HG02623 (cell line): ENCODE results near the gene SAT1.
"Not testable (repeated sequence)": the region's sequence is repeated elsewhere in the genome, so short reads cannot be mapped to it uniquely, and the experiment has no call there.

Experiments
- ATAC-seq: cut with Tn5 transposase; IDR thresholded peaks from one replicate; pipeline ENCODE4 v1.9.1; 2021; ENCODE audit warnings: moderate library complexity; ENCODE audit not compliant: unreplicated experiment

SAT1 gene

DNA sequence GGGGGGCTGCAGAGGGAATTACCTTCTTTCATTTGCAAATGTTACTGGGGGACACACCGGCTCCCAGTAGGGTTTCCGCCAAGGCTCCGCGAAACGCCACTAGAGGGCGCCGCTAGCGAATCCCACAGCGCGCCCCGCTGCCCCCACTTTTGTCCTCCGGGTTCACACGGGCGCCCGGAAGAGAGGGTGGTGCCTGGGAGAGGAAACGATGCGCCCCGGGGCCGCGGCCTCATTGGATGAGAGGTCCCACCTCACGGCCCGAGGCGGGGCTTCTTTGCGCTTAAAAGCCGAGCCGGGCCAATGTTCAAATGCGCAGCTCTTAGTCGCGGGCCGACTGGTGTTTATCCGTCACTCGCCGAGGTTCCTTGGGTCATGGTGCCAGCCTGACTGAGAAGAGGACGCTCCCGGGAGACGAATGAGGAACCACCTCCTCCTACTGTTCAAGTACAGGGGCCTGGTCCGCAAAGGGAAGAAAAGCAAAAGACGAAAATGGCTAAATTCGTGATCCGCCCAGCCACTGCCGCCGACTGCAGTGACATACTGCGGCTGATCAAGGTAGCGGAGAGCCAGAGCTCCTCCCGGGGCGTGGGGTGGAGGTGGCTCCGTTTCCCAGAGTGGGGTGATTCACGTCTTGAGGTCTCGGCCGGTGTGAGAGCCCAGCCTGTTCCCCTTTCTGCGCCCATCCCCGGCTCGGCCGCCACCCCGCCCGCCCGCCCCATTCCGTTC is at the start of gene SAT1:
SAT1 (plus strand) TSS at position 311 of the 726 bp plus-strand sequence; CDS start at position 490, 179 bp downstream.
- peak; percentile 85 for ATAC-seq

DNA sequence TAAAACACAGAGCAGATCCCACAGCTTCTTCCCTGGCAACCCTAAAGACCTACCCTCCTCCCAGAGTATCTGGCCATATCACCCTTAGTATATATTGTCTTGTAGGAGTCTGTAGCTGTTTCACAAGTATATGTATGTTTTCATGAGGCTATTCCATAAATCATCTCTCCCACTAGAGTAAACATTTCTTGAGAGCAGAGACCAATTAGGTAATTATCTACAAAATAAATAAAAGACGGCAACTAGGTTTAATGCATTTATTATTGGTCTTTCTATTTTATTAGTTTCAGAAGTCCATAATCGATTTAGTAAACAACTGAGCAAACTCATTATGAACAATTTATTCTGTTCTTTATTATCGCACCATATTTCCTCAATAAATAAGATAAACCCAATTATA is 46.9 kb upstream of the SAT1 start:
- ATAC-seq = no peak

DNA sequence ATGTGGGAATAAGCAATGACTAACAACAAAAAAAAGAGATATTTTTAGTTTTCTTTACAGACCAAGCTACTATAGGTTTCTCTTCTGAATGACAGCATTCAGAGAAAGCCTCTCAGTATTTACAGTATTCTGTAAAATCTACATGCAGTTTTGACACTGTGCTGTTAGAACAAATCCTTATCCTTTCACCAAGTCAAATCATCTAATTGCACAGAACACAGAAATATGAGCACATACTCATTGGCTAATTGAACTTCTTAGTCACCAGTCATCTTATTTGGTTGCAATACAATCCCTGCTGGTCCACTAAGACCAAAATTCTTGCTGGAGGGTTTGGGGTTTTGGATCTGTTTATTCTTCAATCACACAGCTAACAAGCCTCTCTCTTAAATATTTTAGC is 45.6 kb upstream of the SAT1 start:
- ATAC-seq = no peak

DNA sequence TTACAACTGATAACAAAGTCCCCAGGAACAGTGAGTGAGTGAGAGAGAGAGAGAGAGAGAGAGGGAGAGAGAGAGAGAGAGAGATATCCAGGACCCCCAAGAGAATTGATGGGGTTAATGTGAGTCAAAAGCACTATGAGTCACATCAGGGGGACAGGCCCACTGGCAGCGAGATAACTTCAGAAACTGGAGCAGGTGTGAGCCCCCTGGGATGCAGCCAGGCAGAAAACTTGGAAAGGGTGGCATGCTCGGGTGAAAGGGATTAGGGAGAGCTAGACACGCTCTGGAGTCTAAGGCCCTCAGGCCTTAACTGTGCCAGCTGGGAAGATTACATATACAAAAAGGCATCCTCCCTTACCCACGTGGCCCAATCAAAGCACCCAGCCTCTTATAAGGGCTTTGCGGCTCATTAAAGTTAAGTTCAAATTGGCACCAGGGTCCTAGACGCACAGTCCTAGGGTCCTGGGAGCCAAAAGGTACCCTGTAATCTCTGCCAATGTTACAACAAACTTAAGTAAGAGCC is 40.7 kb upstream of the SAT1 start:
- no peak for ATAC-seq

DNA sequence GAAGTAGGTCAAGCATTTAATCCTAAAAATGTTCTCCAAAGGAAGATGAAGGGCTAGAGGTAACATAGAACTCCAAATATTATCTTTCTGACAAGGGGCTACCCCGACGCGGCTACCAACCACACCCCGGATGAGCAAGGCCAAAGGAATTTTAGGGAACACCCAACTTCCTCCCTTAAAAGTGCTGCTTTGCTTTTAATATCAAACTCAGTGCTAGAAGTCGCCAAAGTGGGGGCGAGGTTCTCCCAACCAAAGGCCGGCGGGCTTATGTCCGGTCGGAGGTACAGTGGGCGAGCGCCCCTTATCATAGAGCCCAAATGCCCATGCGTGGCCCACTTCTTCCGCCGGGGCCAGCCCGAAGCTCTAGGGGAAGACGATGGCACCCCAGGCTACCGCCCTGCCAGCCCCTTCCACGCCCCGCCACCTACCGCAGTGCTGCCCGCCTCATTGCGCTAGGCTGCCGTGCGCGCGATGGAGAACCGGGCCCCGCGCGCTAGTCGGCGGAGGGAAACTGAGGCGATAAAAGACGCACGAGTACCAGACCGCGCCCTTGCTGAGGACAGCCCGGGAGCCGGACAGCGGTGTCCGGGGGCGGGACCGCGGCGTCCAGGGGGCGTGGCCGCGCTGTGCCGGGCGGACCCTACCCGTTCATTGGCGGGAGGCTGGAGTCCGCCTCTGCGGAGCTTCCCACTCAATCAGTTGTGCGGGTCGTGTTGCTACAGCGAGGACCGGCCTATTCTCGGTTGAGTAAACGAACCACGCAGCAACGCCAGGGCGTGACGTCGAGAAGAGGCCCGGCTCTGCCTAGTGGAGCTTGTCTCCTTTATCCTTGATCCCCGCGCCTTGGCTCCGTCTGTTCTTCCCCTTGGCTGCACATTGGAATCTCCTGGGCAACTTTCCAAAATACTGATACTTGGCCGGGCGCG is 40.0 kb upstream of the SAT1 start, which contains the start of gene ACOT9:
ACOT9 (minus strand) TSS at position 580 of the 926 bp plus-strand sequence; CDS start at position 448, 132 bp downstream.
- peak; percentile 94 for ATAC-seq

DNA sequence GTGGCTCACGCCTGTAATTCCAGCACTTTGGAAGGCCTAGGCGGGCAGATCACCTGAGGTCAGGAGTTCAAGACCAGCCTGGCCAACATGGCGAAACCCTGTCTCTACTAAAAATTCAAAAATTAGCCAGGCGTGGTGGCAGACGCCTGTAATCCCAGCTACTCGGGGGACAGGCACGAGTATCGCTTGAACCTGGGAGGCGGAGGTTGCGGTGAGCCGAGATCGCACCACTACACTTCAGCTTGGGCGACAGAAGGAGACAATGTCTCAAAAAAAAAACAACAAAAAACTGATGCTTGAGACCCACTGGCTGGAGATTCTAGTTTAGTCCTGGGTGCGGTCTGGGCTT is 39.4 kb upstream of the SAT1 start:
- ATAC-seq = not testable (repeated sequence)

DNA sequence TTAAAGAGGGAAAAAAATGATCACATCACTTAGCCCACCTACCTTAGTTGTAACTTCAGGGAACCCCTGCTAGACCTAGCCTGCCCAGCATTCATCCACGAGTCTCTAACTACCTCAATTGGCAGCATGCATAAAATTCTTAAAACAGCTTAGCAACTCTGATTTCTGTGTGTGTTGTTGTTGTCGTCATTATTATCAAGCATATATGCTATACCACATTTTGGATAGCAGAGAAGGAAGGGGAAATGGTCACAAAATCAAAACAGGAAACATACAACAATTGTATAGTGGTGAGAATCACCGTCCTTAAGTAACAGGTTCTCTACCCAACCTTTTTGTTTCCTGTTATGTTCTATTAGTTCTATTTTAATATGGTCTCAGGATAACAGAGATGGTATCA is 37.2 kb upstream of the SAT1 start:
- ATAC-seq = no peak

DNA sequence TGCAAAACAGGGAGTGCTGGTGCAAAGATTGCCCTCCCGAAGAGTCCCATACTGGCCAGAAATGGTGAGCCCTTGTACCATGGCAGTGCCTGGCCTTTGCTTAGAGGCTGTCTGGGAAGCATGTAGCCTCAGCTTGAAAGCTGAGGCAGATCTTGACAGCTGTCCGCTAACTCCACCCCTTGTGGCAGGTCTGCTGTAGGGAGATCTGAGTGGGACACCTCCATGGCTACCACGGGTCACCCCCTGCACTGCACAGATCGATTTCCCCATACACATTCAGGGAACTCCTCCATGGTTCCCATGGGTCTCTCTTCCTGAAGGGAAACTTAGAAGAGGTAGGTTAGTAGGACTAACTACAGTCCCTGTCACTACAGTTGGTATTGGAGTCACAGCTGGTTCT is 33.8 kb upstream of the SAT1 start:
- ATAC-seq = no peak

DNA sequence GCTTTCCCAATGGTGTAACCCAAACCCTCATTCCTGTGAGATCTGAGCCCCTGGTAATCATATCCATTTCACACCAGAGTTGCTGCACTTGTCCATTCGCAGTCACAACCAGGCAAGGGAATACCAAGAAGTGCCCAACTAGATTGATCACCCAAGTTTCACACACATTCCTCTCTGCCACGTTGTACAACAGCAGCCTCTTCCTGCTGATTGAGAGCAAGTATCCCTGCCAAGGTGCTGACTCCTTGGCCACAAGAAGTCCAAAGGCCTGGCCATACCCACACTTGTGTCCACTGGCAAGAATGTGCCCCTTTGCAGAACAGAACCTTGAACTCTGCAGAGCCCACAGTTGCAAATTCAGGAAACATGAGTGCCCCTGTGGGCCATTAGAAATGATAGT is 33.4 kb upstream of the SAT1 start:
- no peak for ATAC-seq

DNA sequence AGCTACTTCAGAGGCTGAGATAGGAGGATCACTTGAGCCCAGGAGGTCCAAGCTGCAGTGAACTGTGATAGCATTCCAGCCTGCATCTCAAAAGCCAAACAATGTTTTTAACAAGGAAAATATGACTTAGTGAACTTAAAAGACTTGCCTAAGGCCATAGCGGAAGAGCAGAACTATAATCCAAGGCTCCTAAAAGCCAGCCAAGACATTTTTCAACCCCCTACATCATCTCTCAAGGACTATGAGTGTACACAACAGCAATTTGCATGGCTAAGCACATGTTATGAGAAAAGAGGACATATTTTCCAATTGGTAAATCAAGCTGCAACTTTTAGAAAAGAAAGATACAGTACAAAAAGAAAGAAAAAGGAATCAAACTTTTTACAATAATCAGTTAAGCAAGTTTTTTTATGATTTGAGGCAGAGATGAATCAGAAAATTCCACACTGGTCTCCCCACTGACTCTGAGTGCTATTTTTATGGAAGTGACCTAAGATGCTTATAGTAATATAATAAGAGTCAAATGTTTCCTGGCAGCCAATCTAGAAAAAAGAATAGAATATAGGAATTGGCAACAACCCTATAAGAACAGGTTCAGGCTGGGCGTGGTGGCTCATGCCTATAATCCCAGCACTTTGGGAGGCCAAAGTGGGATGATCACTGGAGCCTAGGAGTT is 30.1 kb upstream of the SAT1 start:
- ATAC-seq = no peak

DNA sequence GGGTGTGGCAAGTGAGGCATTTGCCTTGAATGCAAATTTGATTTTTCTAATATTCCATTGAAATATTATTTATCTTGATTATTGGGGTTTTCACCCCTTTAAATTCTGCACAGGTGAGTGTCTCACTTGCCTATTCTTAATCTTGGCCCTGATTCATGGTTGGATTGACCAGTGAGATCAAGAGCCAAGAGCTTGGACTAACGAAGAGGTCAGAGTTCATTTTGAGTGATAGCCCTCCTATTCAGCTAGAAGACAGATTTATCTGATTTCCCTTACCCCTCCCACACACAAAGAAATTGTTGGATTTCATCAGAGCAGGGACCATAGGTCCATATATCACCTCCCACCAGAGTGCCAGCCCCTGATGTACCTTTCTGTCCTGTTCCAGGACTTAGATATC is 28.3 kb upstream of the SAT1 start:
- no peak for ATAC-seq

DNA sequence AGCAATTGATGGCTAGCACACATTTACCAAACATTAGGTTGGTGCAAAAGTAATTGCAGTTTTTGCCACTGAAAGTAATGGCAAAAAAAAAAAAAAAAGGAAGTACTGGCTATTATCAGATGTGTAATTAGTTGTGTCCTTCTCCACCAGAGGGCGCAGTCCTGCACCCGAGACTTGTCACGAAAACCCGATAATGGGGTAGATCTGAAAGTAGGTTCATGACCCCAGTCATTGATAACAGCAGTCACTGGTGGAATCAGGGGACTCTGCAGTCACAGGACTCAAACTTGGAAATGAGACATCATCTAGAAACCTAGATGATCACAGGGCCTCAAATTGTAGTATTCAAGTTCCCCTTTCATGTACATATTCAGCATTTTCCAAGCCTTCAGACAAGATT is 26.8 kb upstream of the SAT1 start:
- no peak for ATAC-seq

DNA sequence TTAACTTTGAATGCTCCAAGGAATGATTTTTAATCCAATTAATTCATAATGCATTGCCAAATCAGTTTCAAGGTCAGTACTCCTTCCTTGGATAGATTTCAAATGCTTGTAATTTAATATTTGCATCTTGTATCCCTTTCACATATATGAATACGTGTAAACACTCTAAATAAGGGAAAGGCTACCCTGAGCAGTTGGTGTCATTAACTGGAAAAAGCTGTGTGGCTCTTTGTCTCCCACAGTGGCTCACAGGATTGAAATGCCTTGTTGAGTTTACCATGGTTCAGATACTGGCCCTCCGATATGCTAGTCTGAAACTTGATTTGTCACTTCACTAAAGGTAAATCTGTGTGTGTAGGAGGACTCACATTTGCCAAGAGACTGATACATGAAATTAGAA is 23.2 kb upstream of the SAT1 start:
- no peak for ATAC-seq

DNA sequence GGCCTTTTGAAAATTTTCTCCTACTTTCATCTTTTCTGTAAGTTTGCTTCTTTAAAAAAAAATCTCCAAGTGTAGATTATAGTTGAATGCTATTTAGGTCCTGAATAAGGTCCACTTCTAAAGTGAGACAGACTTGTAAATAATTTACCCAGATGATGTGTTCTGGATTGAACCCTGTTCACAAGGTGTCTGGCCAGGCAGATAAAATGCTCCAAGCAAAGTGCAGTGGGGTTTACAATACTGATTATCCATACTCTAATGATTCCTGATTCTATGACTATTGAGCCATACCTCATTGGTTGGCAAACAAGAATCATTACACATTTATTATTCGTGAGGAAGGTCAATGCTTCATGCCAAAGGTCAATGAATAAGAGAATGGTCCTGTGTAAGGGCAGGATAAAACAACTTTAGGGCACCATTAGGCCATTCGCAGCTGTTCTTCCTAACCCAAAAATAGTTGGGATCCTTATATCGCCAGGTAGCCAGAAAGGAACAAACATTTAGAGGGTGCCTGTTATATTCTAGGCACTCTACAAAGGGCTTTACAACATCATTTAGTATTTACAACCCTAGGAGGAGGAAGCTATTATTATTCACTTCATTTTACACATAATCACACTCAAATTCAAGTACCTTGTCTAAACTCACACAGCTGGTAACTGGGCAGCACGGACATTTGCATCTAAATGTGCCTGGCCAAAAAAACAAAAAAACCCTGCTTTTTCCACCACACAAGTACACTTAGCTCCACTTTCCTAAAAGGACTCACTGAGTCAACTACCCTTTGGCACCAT is 18.6 kb upstream of the SAT1 start:
- no peak for ATAC-seq

DNA sequence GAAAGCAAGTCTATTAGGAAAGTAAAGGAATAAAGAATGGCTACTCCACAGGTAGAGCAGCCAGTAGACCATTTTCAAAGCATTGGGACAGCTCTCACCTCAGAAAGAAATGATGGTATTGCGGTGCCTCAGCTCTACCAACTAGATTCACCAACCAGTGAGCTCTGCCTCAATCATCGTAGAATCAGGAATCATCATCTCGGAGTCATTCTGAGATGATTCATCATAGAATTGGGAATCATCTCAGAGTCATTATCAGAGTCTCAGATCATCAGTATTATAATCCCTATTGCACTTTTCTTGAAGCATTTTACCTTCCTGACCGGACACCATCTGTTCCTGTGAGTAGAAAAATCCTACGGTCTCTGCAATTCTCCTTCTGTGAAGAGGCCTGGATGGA is 17.5 kb upstream of the SAT1 start:
- no peak for ATAC-seq

DNA sequence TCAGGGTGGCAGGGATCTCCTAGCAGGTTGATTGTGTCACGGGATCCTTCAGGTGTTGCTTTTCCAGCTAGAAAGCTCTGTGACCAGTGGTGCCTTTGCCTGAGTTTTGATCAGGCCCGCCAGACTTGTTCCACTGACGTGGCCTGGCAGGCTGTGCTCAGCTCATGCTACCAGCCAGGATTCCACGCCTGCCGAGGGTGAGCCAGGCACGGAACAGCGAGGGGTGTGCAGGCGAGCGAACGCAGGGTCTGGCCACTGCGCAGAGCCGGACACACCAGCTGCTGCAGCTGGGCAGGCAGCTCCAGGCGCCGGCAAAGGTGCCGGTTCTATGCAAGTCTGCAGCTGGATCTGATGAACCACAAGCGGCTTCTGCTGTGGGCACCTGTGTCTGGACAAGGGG is 17.1 kb upstream of the SAT1 start:
- ATAC-seq = no peak

DNA sequence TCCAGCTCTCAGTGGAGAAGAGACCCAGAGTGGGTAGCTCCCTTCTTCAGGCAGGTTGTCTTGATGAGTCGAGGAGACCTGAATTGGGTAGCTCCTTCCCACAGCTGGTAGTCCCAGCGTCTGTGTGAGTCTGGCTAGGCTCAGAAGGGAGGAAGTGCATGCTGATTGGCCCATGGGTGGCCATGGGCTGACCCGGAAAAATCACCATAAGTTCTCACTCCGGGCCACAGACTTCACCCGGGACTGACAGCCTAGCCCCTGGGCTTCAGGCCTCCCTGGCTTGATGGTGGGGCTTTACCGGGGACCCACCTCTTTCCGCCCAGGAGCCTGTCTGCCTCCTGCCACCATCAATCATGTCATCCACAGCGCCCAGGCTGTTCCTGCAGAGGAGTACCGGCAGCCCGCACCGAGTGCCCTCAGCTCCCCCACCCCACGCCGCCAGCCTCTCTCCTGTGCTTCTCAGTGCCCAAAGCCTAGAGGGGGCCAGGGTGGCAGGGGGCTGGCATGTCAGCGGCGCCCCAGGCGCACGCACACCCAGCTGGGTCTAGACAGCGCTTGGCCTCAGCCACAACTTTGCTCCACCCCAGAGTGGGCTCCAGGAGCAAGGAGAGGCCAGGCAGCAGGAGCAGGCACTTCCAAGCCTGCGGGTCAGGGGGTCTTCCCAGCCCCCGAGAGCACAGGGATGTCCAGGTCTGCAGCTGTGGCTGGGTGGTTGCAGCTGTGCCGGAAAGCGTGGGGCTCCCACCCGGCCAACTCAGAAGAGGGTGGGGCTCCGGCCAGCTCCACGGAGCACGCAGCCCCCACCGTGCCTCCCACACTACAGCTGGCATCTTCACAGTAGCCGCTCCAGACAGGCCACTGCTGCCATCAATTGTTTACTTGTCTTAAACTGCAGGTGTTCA is 16.1 kb upstream of the SAT1 start:
- peak; percentile 69 for ATAC-seq

DNA sequence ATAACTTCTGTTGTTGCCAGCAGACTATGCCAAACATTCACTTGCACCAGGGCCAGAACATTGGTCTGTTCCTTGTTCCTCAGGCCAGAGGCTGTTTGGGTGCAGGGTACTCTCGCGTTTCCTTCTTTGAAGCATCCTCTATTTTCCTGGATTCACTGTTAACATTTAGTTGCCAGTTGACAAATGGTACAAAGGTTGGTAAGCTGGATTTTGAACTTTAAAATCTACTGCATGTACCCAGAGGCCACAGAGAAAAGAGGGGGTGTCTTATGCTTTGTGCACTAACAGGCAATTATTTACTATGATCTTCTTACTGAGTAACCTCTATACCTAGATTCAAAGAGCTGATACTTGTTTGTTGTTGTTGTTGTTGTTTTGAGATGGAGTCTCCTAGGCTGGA is 12.8 kb upstream of the SAT1 start:
- ATAC-seq = no peak

DNA sequence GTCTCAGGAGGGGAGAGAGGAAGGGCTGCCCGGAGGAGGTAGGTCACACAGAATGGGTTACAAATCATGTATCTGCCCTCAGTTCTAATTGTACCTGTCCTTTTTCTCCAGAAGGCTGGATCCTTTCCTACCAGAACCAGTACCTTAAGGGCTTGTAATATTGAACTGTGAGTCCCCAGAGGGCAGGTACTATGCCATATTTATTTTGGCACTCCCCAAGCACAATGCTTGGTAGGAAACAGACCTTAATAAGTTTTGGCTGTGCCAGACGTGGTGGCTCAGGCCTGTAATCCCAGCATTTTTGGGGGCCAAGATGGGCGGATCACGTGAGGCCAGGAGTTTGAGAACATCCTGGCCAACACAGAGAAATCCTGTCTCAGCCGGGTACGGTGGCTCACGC is 11.9 kb upstream of the SAT1 start:
- not testable (repeated sequence) for ATAC-seq
